ENCODE data around the gene FOXA1. TPM values are rescaled to one million over a fixed set of nuclear protein-coding genes. Genes with fewer than 3 reads are reported as not detected.

Gene FOXA1
- total and polyA plus RNA-seq, 5 donors from 2014 or later: 1.0 TPM; not detected in 4

DNA sequence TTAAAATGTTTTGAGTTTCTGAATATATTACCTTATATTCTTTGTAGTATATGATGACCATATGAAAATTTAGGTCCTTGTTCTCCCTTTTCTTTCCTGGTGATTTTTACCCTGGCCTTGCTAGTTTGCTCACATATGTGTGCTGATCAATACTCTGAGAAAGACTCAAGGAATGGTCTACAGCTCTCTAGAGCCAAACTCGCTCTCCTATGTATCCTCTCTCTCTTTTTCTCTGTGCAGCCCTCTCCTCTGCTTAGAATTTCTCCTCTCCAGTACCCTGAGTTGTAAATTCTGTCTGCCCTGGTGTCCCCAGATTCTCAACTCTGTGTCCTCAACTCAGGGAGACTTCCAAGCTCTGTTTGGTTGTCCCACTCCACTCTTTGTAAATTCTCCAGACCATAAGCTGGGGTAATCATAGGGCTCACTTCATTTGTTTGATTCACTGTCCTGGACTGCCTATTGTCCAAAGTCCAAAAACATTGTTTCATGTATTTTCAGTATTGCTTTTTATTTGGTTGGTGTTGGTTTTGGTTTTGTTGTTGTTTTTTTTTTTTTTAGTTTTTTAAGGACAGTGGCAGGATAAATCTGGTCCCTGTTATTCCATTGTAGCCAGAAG, 41.0 kb downstream of the FOXA1 start:
- H3K4me1 Mint-ChIP-seq: no peaks in the 10 kb centered on the region
- H3K27me3 Mint-ChIP-seq: no peaks in the 10 kb centered on the region
- peaks cover 0 to 5% of the 10 kb centered on the region in 2 experiments for H3K9me3 ChIP-seq (ENCODE audit: control insufficient read depth in 2 of 2, low read length in 2 of 2)
- H3K27ac Mint-ChIP-seq: no peak overlapping the region
- no peak overlapping the region for H3K4me3 Mint-ChIP-seq
- no peaks in the 10 kb centered on the region for H3K27me3 ChIP-seq (ENCODE audit: control insufficient read depth, insufficient read depth, low read length)
- ATAC-seq (ENCODE audit: low read depth in 2 of 2): no peak
- H3K27ac ChIP-seq (ENCODE audit: insufficient read depth, low read length, poor library complexity, severe bottlenecking): no peak overlapping the region
- no peak for DNase-seq
- no peaks in the 10 kb centered on the region for H3K4me1 ChIP-seq (ENCODE audit: control insufficient read depth, insufficient read depth, low read length, poor library complexity, severe bottlenecking)
- no peak overlapping the region for H3K4me3 ChIP-seq (ENCODE audit: low read depth, low read length)
- no peaks in the 10 kb centered on the region for H3K36me3 Mint-ChIP-seq
- H3K36me3 ChIP-seq (ENCODE audit: control insufficient read depth, insufficient read depth, low read length): no peaks in the 10 kb centered on the region
- H3K9me3 Mint-ChIP-seq: peaks cover 0 to 32% (median 7%) of the 10 kb centered on the region in 7 donors

DNA sequence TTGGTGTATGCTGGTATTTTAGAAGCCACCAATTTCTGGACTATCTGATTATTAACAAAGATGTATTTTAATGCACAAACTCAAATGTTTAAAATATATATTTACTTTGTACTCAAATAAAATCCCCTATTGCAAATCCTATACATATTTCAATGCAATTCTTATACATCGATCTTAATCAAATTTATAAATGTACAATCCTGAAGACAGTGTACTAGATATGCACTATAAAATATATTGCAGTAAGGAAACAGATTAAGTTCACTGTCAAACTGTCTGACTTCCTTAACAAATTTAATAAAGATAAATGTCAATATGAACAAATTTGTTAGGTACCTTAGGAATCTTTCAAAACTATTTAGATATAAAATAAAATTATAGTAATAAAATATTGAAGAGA, 43.9 kb downstream of the FOXA1 start:
- H3K27me3 ChIP-seq (ENCODE audit: control insufficient read depth, insufficient read depth, low read length): no peaks in the 10 kb centered on the region
- no peaks in the 10 kb centered on the region for H3K36me3 ChIP-seq (ENCODE audit: control insufficient read depth, insufficient read depth, low read length)
- no peaks in the 10 kb centered on the region for H3K4me1 ChIP-seq (ENCODE audit: control insufficient read depth, insufficient read depth, low read length, poor library complexity, severe bottlenecking)
- DNase-seq (no peak), ATAC-seq (ENCODE audit: low read depth in 2 of 2) (no peak)
- Mint-ChIP-seq H3K36me3 (no peaks in the 10 kb centered on the region), H3K9me3 (peaks cover 0 to 21% (median 5%) of the 10 kb centered on the region in 7 donors), H3K4me3 (no peak overlapping the region), H3K27me3 (no peaks in the 10 kb centered on the region), H3K4me1 (no peaks in the 10 kb centered on the region), H3K27ac (no peak overlapping the region)
- H3K9me3 ChIP-seq (ENCODE audit: control insufficient read depth in 2 of 2, low read length in 2 of 2): peaks cover 0 to 5% of the 10 kb centered on the region in 2 experiments
- H3K4me3 ChIP-seq (ENCODE audit: low read depth, low read length): no peak overlapping the region
- H3K27ac ChIP-seq (ENCODE audit: insufficient read depth, low read length, poor library complexity, severe bottlenecking): no peak overlapping the region

DNA sequence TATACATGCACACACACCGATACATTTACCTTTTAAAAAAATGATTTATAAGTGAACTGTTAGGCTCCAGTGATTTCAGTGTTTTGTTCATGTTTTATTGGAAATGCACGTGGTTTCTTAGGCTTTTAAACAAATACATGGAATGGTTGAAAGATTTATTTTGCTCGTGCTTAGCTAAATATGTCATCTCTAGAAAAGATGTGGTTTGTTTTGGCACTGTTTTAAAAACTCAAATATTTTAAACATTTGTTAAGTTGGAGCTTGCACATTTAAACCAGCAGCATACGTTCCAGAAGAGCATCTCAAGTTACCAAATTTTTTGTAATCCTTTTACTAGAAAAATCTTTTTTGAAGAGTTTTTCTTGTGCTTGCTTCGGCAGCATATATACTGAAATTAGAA, 44.5 kb downstream of the FOXA1 start:
- peaks cover 0 to 5% of the 10 kb centered on the region in 2 experiments for H3K9me3 ChIP-seq (ENCODE audit: control insufficient read depth in 2 of 2, low read length in 2 of 2)
- DNase-seq (no peak), ATAC-seq (ENCODE audit: low read depth in 2 of 2) (no peak)
- no peaks in the 10 kb centered on the region for H3K27me3 ChIP-seq (ENCODE audit: control insufficient read depth, insufficient read depth, low read length)
- no peak overlapping the region for H3K27ac ChIP-seq (ENCODE audit: insufficient read depth, low read length, poor library complexity, severe bottlenecking)
- Mint-ChIP-seq H3K4me1 (no peaks in the 10 kb centered on the region), H3K4me3 (no peak overlapping the region), H3K9me3 (peaks cover 0 to 21% (median 6%) of the 10 kb centered on the region in 7 donors), H3K27ac (no peak overlapping the region), H3K27me3 (no peaks in the 10 kb centered on the region), H3K36me3 (no peaks in the 10 kb centered on the region)
- H3K4me1 ChIP-seq (ENCODE audit: control insufficient read depth, insufficient read depth, low read length, poor library complexity, severe bottlenecking): no peaks in the 10 kb centered on the region
- no peaks in the 10 kb centered on the region for H3K36me3 ChIP-seq (ENCODE audit: control insufficient read depth, insufficient read depth, low read length)
- H3K4me3 ChIP-seq (ENCODE audit: low read depth, low read length): no peak overlapping the region

DNA sequence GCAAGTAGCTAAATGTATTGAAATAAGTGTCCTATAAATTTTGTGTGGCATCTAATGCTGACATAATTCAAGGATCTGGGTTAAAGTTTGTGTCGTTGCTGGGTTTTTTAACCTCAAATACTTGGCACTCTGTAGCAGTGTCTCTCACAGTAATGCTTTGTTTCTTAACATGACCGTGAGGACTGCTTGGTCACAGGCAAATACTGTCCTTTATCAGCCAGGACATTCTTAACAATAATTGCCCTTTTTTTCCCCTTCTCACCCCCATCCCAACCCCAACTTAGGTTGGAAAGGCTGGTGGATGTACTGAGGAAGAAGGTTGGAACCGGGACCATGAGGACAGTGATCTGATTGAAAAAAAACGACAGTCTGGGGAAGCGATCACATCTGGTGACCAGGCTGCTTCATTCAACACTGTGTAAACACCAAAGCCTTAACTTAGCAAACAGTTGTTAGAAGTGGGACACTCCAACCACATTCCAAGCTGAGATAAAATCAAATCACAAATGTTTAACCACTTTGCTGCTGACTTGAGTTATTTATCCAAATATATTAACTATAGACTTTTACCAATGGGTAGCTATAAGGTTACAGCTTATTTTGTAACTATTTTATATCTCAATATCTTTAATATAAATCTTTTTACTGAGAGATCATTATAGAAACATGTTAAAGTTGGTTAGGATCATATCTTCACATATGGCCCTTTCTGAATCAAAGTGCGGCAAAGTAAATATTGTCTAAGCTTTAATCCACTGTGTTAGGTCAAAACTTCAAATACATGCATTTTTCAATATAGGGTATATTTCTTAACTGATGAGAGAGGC, 48.2 kb downstream of the FOXA1 start:
- H3K4me1 Mint-ChIP-seq: no peaks in the 10 kb centered on the region
- Histone ChIP-seq H3K4me1 (ENCODE audit: control insufficient read depth, insufficient read depth, low read length, poor library complexity, severe bottlenecking) (no peaks in the 10 kb centered on the region), H3K27me3 (ENCODE audit: control insufficient read depth, insufficient read depth, low read length) (no peaks in the 10 kb centered on the region), H3K27ac (ENCODE audit: insufficient read depth, low read length, poor library complexity, severe bottlenecking) (no peak overlapping the region), H3K9me3 (ENCODE audit: control insufficient read depth in 2 of 2, low read length in 2 of 2) (no peaks in the 10 kb centered on the region), H3K4me3 (ENCODE audit: low read depth, low read length) (no peak overlapping the region), H3K36me3 (ENCODE audit: control insufficient read depth, insufficient read depth, low read length) (no peaks in the 10 kb centered on the region)
- no peak for DNase-seq
- H3K4me3 Mint-ChIP-seq: no peak overlapping the region
- peaks cover 0 to 2% (median 0%) of the 10 kb centered on the region in 7 donors for H3K9me3 Mint-ChIP-seq
- H3K27me3 Mint-ChIP-seq: no peaks in the 10 kb centered on the region
- no peak overlapping the region for H3K27ac Mint-ChIP-seq
- ATAC-seq (ENCODE audit: low read depth in 2 of 2): no peak
- H3K36me3 Mint-ChIP-seq: no peaks in the 10 kb centered on the region

DNA sequence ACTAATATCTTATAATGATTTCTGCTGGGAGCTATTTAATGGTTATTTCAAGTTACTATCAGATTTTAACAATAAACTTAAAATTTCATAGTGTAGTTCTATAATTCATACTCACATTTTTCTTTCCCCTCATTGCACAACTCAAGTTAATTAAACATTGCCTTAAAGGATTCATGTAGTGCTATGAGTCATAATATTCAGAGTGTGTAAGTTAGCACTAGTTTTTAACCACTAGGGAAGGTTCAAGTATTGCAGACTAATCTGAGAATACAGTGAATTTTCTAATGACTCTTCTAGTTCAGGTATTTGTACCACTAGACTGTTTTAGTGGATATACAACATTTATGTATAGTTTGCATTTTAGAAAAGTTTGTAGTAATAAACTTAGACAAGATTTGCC, 49.9 kb downstream of the FOXA1 start:
- Mint-ChIP-seq H3K27me3 (no peaks in the 10 kb centered on the region), H3K4me1 (no peaks in the 10 kb centered on the region)

DNA sequence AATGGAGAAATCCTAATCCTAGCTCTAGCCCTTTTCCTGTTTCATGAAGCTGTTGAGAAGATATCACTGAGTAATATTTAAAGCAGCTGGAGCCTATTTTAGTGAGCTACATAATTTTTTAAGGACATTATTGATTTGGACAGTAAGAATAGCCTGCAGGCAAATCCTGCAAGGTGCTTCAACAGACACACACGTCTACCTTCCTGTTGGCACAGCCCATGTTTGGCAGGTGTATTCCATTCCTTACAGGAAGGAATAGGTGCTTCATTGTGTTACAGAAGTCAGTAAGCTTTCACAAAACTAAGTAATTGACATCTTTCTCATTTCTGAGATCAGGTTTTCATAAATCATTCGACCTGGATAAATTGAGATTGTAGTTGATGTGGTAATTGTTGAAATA, 50.6 kb downstream of the FOXA1 start:
- Mint-ChIP-seq H3K4me3 (no peak overlapping the region), H3K4me1 (no peaks in the 10 kb centered on the region), H3K36me3 (no peaks in the 10 kb centered on the region), H3K9me3 (peaks cover 0 to 2% (median 0%) of the 10 kb centered on the region in 7 donors), H3K27me3 (no peaks in the 10 kb centered on the region), H3K27ac (no peak overlapping the region)
- H3K36me3 ChIP-seq (ENCODE audit: control insufficient read depth, insufficient read depth, low read length): no peaks in the 10 kb centered on the region
- H3K4me1 ChIP-seq (ENCODE audit: control insufficient read depth, insufficient read depth, low read length, poor library complexity, severe bottlenecking): no peaks in the 10 kb centered on the region
- no peak for ATAC-seq (ENCODE audit: low read depth in 2 of 2)
- no peak overlapping the region for H3K4me3 ChIP-seq (ENCODE audit: low read depth, low read length)
- no peaks in the 10 kb centered on the region for H3K27me3 ChIP-seq (ENCODE audit: control insufficient read depth, insufficient read depth, low read length)
- DNase-seq: no peak
- H3K27ac ChIP-seq (ENCODE audit: insufficient read depth, low read length, poor library complexity, severe bottlenecking): no peak overlapping the region
- H3K9me3 ChIP-seq (ENCODE audit: control insufficient read depth in 2 of 2, low read length in 2 of 2): no peaks in the 10 kb centered on the region

More for the DNA sequence above, 49.9 kb downstream of the FOXA1 start:
- Mint-ChIP-seq H3K36me3 (no peaks in the 10 kb centered on the region), H3K4me3 (no peak overlapping the region), H3K27ac (no peak overlapping the region), H3K9me3 (peaks cover 0 to 2% (median 0%) of the 10 kb centered on the region in 7 donors)
- no peaks in the 10 kb centered on the region for H3K36me3 ChIP-seq (ENCODE audit: control insufficient read depth, insufficient read depth, low read length)
- no peaks in the 10 kb centered on the region for H3K9me3 ChIP-seq (ENCODE audit: control insufficient read depth in 2 of 2, low read length in 2 of 2)
- H3K27me3 ChIP-seq (ENCODE audit: control insufficient read depth, insufficient read depth, low read length): no peaks in the 10 kb centered on the region
- no peak overlapping the region for H3K4me3 ChIP-seq (ENCODE audit: low read depth, low read length)
- no peak overlapping the region for H3K27ac ChIP-seq (ENCODE audit: insufficient read depth, low read length, poor library complexity, severe bottlenecking)
- no peak for ATAC-seq (ENCODE audit: low read depth in 2 of 2)
- no peaks in the 10 kb centered on the region for H3K4me1 ChIP-seq (ENCODE audit: control insufficient read depth, insufficient read depth, low read length, poor library complexity, severe bottlenecking)
- no peak for DNase-seq

DNA sequence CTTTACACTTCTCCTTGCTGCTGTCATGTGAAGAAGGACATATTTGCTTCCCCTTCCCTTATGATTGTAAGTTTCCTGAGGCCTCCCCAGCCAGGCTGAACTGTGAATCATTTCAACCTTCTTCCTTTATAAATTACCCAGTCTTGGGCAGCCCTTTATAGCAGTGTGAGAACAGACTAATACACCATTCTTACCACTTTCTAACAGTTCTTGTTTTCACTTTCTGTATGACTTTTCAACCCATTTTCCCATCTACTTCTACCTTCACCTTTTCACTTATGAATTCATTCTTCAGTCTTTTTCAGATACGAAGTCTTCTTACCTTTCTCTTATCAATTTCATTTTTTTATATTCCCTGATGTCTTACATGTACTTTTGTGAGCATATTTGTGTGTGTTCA, 55.1 kb downstream of the FOXA1 start:
- H3K4me3 Mint-ChIP-seq: no peak overlapping the region
- H3K36me3 ChIP-seq (ENCODE audit: control insufficient read depth, insufficient read depth, low read length): no peaks in the 10 kb centered on the region
- DNase-seq (no peak), ATAC-seq (ENCODE audit: low read depth in 2 of 2) (no peak)
- H3K27me3 ChIP-seq (ENCODE audit: control insufficient read depth, insufficient read depth, low read length): no peaks in the 10 kb centered on the region
- no peaks in the 10 kb centered on the region for H3K9me3 ChIP-seq (ENCODE audit: control insufficient read depth in 2 of 2, low read length in 2 of 2)
- H3K36me3 Mint-ChIP-seq: no peaks in the 10 kb centered on the region
- no peaks in the 10 kb centered on the region for H3K4me1 ChIP-seq (ENCODE audit: control insufficient read depth, insufficient read depth, low read length, poor library complexity, severe bottlenecking)
- H3K27ac Mint-ChIP-seq: no peak overlapping the region
- H3K4me1 Mint-ChIP-seq: no peaks in the 10 kb centered on the region
- no peak overlapping the region for H3K27ac ChIP-seq (ENCODE audit: insufficient read depth, low read length, poor library complexity, severe bottlenecking)
- H3K27me3 Mint-ChIP-seq: no peaks in the 10 kb centered on the region
- H3K4me3 ChIP-seq (ENCODE audit: low read depth, low read length): no peak overlapping the region
- peaks cover 0 to 5% (median 0%) of the 10 kb centered on the region in 7 donors for H3K9me3 Mint-ChIP-seq

Data from CD4-positive, CD25-positive, alpha-beta regulatory T cell (primary cell).